SK-N-MC (cell line): Measurements from ENCODE around the gene CNPY4.

Experiments
- DNase-seq: peaks from one replicate; pipeline ENCODE4 v3.0.0-alpha.2; 2011; ENCODE audit warnings: low read depth, low spot score
- H3K27ac ChIP-seq: fragments of 200-600 bp; sonication (generic); 2 replicates; pipeline ENCODE4 v1.5.1; 2016; ENCODE audit warnings: mixed run types
- H3K36me3 ChIP-seq: fragments of 200-600 bp; sonication (generic); 2 replicates; pipeline ENCODE4 v1.6.1; 2017; ENCODE audit warnings: antibody characterized with exemption, low read length, mixed read lengths; ENCODE audit not compliant: insufficient read depth
- H3K4me3 ChIP-seq: fragments of 200-600 bp; sonication (generic); 2 replicates; pipeline ENCODE4 v1.5.1; 2016
- H3K9ac ChIP-seq: fragments of 200-600 bp; sonication (generic); 2 replicates; pipeline ENCODE4 v1.8.0; 2017; ENCODE audit warnings: mixed run types, mixed read lengths; ENCODE audit not compliant: insufficient read length
- H3K9me3 ChIP-seq: fragments of 200-600 bp; sonication (generic); 2 replicates; pipeline ENCODE4 v1.6.1; 2017; ENCODE audit warnings: low read depth, mild to moderate bottlenecking, antibody characterized with exemption, low read length, moderate library complexity, mixed read lengths
- EZH2 ChIP-seq: fragments of 200-600 bp; sonication (generic); IDR thresholded peaks from one replicate; pipeline ENCODE4 v1.6.1; 2017; ENCODE audit warnings: antibody characterized with exemption
- FOXP2 ChIP-seq: optimal IDR thresholded peaks from 2 replicates; pipeline ENCODE3; 2011; ENCODE audit warnings: mild to moderate bottlenecking, moderate library complexity; ENCODE audit not compliant: insufficient read depth; ENCODE audit errors: extremely low read length, control extremely low read depth
- POLR2AphosphoS5 ChIP-seq: IDR thresholded peaks from 2 replicates; pipeline ENCODE4 v1.6.1; 2012; ENCODE audit warnings: mild to moderate bottlenecking, low read depth, low read length, borderline replicate concordance

Gene CNPY4

GRCh38 chr7:100107125-100107737, 12.2 kb upstream of the CNPY4 start:
- Histone ChIP-seq H3K27ac (no peak overlapping the region), H3K4me3 (no peak overlapping the region), H3K9ac (no peak overlapping the region), H3K9me3 (no peaks in the 10 kb centered on the region), H3K36me3 (peaks cover 59% of the 10 kb centered on the region)
- TF ChIP-seq EZH2 (no peak), FOXP2 (no peak), POLR2AphosphoS5 (no peak)
- DNase-seq, result no peak

- TF ChIP-seq EZH2 (no peak), POLR2AphosphoS5 (no peak), FOXP2 (no peak)
- no peak overlapping the region for H3K27ac ChIP-seq
- H3K9me3 ChIP-seq, result no peaks in the 10 kb centered on the region
- no peak for DNase-seq
- no peak overlapping the region for H3K9ac ChIP-seq
- peaks cover 59% of the 10 kb centered on the region for H3K36me3 ChIP-seq
- H3K4me3 ChIP-seq, result no peak overlapping the region
Observed at GRCh38 chr7:100107890-100108289, 11.5 kb upstream of the CNPY4 start.

GRCh38 chr7:100109521-100110163, 9.8 kb upstream of the CNPY4 start:
- Histone ChIP-seq H3K36me3 (peaks cover 58% of the 10 kb centered on the region), H3K9ac (no peak overlapping the region)

GRCh38 chr7:100111156-100111555, 8.3 kb upstream of the CNPY4 start:
- Histone ChIP-seq H3K27ac (no peak overlapping the region), H3K9ac (no peak overlapping the region), H3K4me3 (no peak overlapping the region), H3K36me3 (peaks cover 60% of the 10 kb centered on the region), H3K9me3 (no peaks in the 10 kb centered on the region)
- TF ChIP-seq POLR2AphosphoS5 (no peak), EZH2 (no peak), FOXP2 (no peak)
- DNase-seq, result no peak

More at GRCh38 chr7:100109521-100110163, 9.8 kb upstream of the CNPY4 start:
- no peak for TF ChIP-seq FOXP2
- TF ChIP-seq EZH2, result no peak
- TF ChIP-seq POLR2AphosphoS5, result no peak
- H3K9me3 ChIP-seq, result no peaks in the 10 kb centered on the region
- no peak overlapping the region for H3K27ac ChIP-seq
- no peak for DNase-seq
- H3K4me3 ChIP-seq, result no peak overlapping the region

GRCh38 chr7:100111914-100112313, 7.5 kb upstream of the CNPY4 start:
- no peak for TF ChIP-seq FOXP2
- no peak for TF ChIP-seq EZH2
- TF ChIP-seq POLR2AphosphoS5, result no peak
- H3K9ac ChIP-seq, result no peak overlapping the region
- H3K4me3 ChIP-seq, result no peak overlapping the region
- no peaks in the 10 kb centered on the region for H3K9me3 ChIP-seq
- H3K36me3 ChIP-seq, result peaks cover 56% of the 10 kb centered on the region
- no peak for DNase-seq
- H3K27ac ChIP-seq, result no peak overlapping the region

- Histone ChIP-seq H3K9ac (no peak overlapping the region), H3K9me3 (no peaks in the 10 kb centered on the region), H3K27ac (no peak overlapping the region), H3K36me3 (peaks cover 30% of the 10 kb centered on the region), H3K4me3 (no peak overlapping the region)
- TF ChIP-seq EZH2 (no peak), POLR2AphosphoS5 (no peak), FOXP2 (no peak)
- DNase-seq, result no peak
Observed at GRCh38 chr7:100115026-100115425, 4.4 kb upstream of the CNPY4 start.

GRCh38 chr7:100118388-100119071, 904 bp upstream of the CNPY4 start:
- peak overlapping the region; percentile 78 for H3K9ac ChIP-seq
- TF ChIP-seq FOXP2 (no peak), POLR2AphosphoS5 (no peak), EZH2 (no peak)
- no peaks in the 10 kb centered on the region for H3K9me3 ChIP-seq
- peak overlapping the region; percentile 97 for H3K4me3 ChIP-seq
- DNase-seq, result no peak
- H3K27ac ChIP-seq, result no peak overlapping the region; the same call in 1 of the 2 replicates
- peaks cover 7% of the 10 kb centered on the region; the same call in 1 of the 2 replicates for H3K36me3 ChIP-seq

GRCh38 chr7:100119970-100120732, 717 bp downstream of the CNPY4 start:
- TF ChIP-seq EZH2, result no peak
- TF ChIP-seq POLR2AphosphoS5, result no peak
- TF ChIP-seq FOXP2, result no peak
- Histone ChIP-seq H3K9ac (peak overlapping the region; percentile 78), H3K27ac (peak overlapping the region; percentile 90; the same call in 1 of the 2 replicates), H3K9me3 (no peaks in the 10 kb centered on the region), H3K4me3 (peak overlapping the region; percentile 97), H3K36me3 (peaks cover 2% of the 10 kb centered on the region; the same call in 1 of the 2 replicates)
- no peak for DNase-seq
